Hepatocyte (in vitro differentiated cells): Measurements from ENCODE around the gene VPS41.

Experiments
- EZH2 ChIP-seq: fragments of 200-600 bp; sonication (generic); IDR thresholded peaks from 2 replicates; pipeline ENCODE4 v1.6.1; 2016; ENCODE audit warnings: antibody characterized with exemption, mild to moderate bottlenecking, borderline replicate concordance
- EZH2phosphoT487 ChIP-seq: fragments of 200-600 bp; sonication (generic); IDR thresholded peaks from one replicate; pipeline ENCODE4 v1.6.1; 2018; ENCODE audit warnings: antibody characterized with exemption, mild to moderate bottlenecking, low read depth, moderate library complexity; ENCODE audit not compliant: unreplicated experiment, severe bottlenecking
- TF ChIP-seq, protein P1 (sequence below): fragments of 200-600 bp; sonication (generic); IDR thresholded peaks from 2 replicates; pipeline ENCODE4 v1.5.1; 2016; ENCODE audit warnings: antibody characterized with exemption, mild to moderate bottlenecking; ENCODE audit not compliant: poor library complexity

- TF ChIP-seq, protein P1, sequence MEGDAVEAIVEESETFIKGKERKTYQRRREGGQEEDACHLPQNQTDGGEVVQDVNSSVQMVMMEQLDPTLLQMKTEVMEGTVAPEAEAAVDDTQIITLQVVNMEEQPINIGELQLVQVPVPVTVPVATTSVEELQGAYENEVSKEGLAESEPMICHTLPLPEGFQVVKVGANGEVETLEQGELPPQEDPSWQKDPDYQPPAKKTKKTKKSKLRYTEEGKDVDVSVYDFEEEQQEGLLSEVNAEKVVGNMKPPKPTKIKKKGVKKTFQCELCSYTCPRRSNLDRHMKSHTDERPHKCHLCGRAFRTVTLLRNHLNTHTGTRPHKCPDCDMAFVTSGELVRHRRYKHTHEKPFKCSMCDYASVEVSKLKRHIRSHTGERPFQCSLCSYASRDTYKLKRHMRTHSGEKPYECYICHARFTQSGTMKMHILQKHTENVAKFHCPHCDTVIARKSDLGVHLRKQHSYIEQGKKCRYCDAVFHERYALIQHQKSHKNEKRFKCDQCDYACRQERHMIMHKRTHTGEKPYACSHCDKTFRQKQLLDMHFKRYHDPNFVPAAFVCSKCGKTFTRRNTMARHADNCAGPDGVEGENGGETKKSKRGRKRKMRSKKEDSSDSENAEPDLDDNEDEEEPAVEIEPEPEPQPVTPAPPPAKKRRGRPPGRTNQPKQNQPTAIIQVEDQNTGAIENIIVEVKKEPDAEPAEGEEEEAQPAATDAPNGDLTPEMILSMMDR: no peak
- TF ChIP-seq EZH2 (no peak), EZH2phosphoT487 (no peak)
Measured at GRCh38 chr7:38907766-38908165, 1.2 kb downstream of the VPS41 start.
